ENCODE results near the gene THAP5.

GRCh38 chr7:108604307-108605077 is 35.0 kb upstream of the THAP5 start:
- TF ChIP-seq SP1 (IDR thresholded peaks at IDR 0.05) (no peak), CTCF (IDR thresholded peaks at IDR 0.05; ENCODE audit: low read depth, low read length, missing input control) (no peak), EGR1 (IDR thresholded peaks at IDR 0.05; ENCODE audit: low read depth in 2 of 2) (no peak)
